Natural killer cell (primary cell): Measurements from ENCODE around the gene ROBO1. TPM values are rescaled to one million over a fixed set of nuclear protein-coding genes. Genes with fewer than 3 reads are reported as not detected.

ENCODE experiments used
- ATAC-seq, 3 donors: fragments of 150-1000 bp in 2 of 3; fragments of 200-7000 bp in 1 of 3; cut with Tn5 transposase; 1 replicate in 1 of 3; 2 replicates in 2 of 3; pipeline ENCODE4 v1.10.0; 2021; ENCODE audit warnings: mild to moderate bottlenecking in 2 of 3, moderate library complexity in 2 of 3
- DNase-seq, 2 donors: peaks; one replicate each; pipeline versions ENCODE4 v3.0.0 to v3.0.0-alpha.2; 2013 to 2021; ENCODE audit warnings: mixed read lengths in 1 of 2
- H3K27ac ChIP-seq: one replicate; pipeline ENCODE4 v1.5.1; 2013; ENCODE audit warnings: mild to moderate bottlenecking, low read length
- H3K27me3 ChIP-seq: one replicate; pipeline ENCODE4 v1.6.1; 2013; ENCODE audit warnings: low read length; ENCODE audit not compliant: control insufficient read depth, insufficient read depth
- H3K36me3 ChIP-seq: one replicate; pipeline ENCODE4 v1.6.1; 2013; ENCODE audit warnings: low read length; ENCODE audit not compliant: control insufficient read depth, insufficient read depth
- H3K4me1 ChIP-seq: one replicate; pipeline ENCODE4 v1.6.1; 2013; ENCODE audit warnings: low read length; ENCODE audit not compliant: control insufficient read depth, insufficient read depth
- H3K4me3 ChIP-seq: one replicate; pipeline ENCODE4 v1.5.1; 2013; ENCODE audit warnings: low read length
- H3K9me3 ChIP-seq: one replicate; pipeline ENCODE4 v1.6.1; 2013; ENCODE audit warnings: low read length; ENCODE audit not compliant: control insufficient read depth, insufficient read depth
- H3K27ac Mint-ChIP-seq, 2 donors: one replicate each; pipeline ENCODE4 v1.8.0; 2022; ENCODE audit warnings: mild to moderate bottlenecking in 2 of 2, mixed read lengths in 2 of 2, moderate library complexity in 1 of 2
- H3K27me3 Mint-ChIP-seq, 2 donors: one replicate each; pipeline ENCODE4 v1.8.0; 2022; ENCODE audit warnings: low read depth in 2 of 2, mixed read lengths in 2 of 2
- H3K36me3 Mint-ChIP-seq: one replicate; pipeline ENCODE4 v1.8.0; 2022; ENCODE audit warnings: mixed read lengths
- H3K4me1 Mint-ChIP-seq, 2 donors: one replicate each; pipeline ENCODE4 v1.8.0; 2022; ENCODE audit warnings: mixed read lengths in 2 of 2
- H3K4me3 Mint-ChIP-seq: one replicate; pipeline ENCODE4 v1.8.0; 2022; ENCODE audit warnings: mild to moderate bottlenecking, moderate library complexity, mixed read lengths
- H3K9me3 Mint-ChIP-seq, 2 donors: one replicate each; pipeline ENCODE4 v1.8.0; 2022; ENCODE audit warnings: mixed read lengths in 2 of 2
- CTCF ChIP-seq: fragments of 200-600 bp; IDR thresholded peaks from one replicate; pipeline ENCODE4 v1.8.0; 2022; ENCODE audit warnings: antibody characterized with exemption
- WGBS: methylation state at CpG from one replicate; pipeline ENCODE4 v1.1.7; 2013; ENCODE audit warnings: missing lambda C conversion rate; ENCODE audit not compliant: insufficient coverage; 5-methylcytosine and 5-hydroxymethylcytosine counted together
- intact Hi-C: fragments of 100-400 bp; cut with micrococcal nuclease; formaldehyde crosslinking; loops from one replicate; pipeline ENCODE4 v1.14.2; 2022
- total RNA-seq, 4 donors: library from RNA; stranded (reverse); fragments of 120-200 nt in 1 of 4; gene quantifications; one replicate each; pipeline versions ENCODE4 v1.2.3 to v1.2.4, GENCODE V29; 2013 to 2022

The ROBO1 gene
- total RNA-seq, 3 donors from 2014 or later (not counting 1 experiment from before 2014, with no cell fraction given): 0.07 TPM; not detected in 2

- no peak for TF ChIP-seq CTCF
- no peaks in the 10 kb centered on the region for H3K36me3 Mint-ChIP-seq
- no peaks in the 10 kb centered on the region for H3K9me3 ChIP-seq
- H3K4me3 ChIP-seq: no peak overlapping the region
- H3K4me1 Mint-ChIP-seq: no peaks in the 10 kb centered on the region
- H3K4me3 Mint-ChIP-seq: no peak overlapping the region
- peaks cover 4 to 7% of the 10 kb centered on the region in 2 donors for H3K9me3 Mint-ChIP-seq
- intact Hi-C loops: no loop called here
- no peaks in the 10 kb centered on the region for H3K4me1 ChIP-seq
- ATAC-seq (no peak), DNase-seq (no peak)
- no peaks in the 10 kb centered on the region for H3K27me3 ChIP-seq
- no peak overlapping the region for H3K27ac Mint-ChIP-seq
- H3K27me3 Mint-ChIP-seq: no peaks in the 10 kb centered on the region
- H3K36me3 ChIP-seq: no peaks in the 10 kb centered on the region
- 86% methylated on average over 4 of the region's 4 CpGs for WGBS
- no peak overlapping the region for H3K27ac ChIP-seq
These were observed 923.5 kb downstream of the ROBO1 start for GRCh38 chr3:78844307-78844706.

- intact Hi-C loops: no loop called here
These were observed 928.1 kb downstream of the ROBO1 start for GRCh38 chr3:78839693-78840092.

GRCh38 chr3:78838362-78838761, 929.4 kb downstream of the ROBO1 start:
- ATAC-seq (no peak), DNase-seq (no peak)
- Mint-ChIP-seq H3K4me1 (no peaks in the 10 kb centered on the region), H3K27ac (no peak overlapping the region), H3K4me3 (no peak overlapping the region), H3K9me3 (peaks cover 0 to 2% of the 10 kb centered on the region in 2 donors), H3K27me3 (no peaks in the 10 kb centered on the region), H3K36me3 (no peaks in the 10 kb centered on the region)
- no peak overlapping the region for H3K4me3 ChIP-seq
- TF ChIP-seq CTCF: no peak
- intact Hi-C loops: no loop called here
- no peaks in the 10 kb centered on the region for H3K36me3 ChIP-seq
- no peaks in the 10 kb centered on the region for H3K9me3 ChIP-seq
- H3K4me1 ChIP-seq: no peaks in the 10 kb centered on the region
- WGBS: 82% methylated on average over 3 of the region's 4 CpGs
- H3K27ac ChIP-seq: no peak overlapping the region
- no peaks in the 10 kb centered on the region for H3K27me3 ChIP-seq

More at GRCh38 chr3:78839693-78840092, 928.1 kb downstream of the ROBO1 start:
- 56% methylated on average over 3 of the region's 3 CpGs for WGBS
- Histone ChIP-seq H3K9me3 (no peaks in the 10 kb centered on the region), H3K36me3 (no peaks in the 10 kb centered on the region), H3K4me3 (no peak overlapping the region), H3K4me1 (no peaks in the 10 kb centered on the region), H3K27me3 (no peaks in the 10 kb centered on the region), H3K27ac (no peak overlapping the region)
- Mint-ChIP-seq H3K4me1 (no peaks in the 10 kb centered on the region), H3K27ac (no peak overlapping the region), H3K4me3 (no peak overlapping the region), H3K9me3 (peaks cover 0 to 2% of the 10 kb centered on the region in 2 donors), H3K36me3 (no peaks in the 10 kb centered on the region), H3K27me3 (no peaks in the 10 kb centered on the region)
- TF ChIP-seq CTCF: no peak
- DNase-seq: no peak
- no peak for ATAC-seq

- peaks cover 4% of the 10 kb centered on the region for H3K9me3 ChIP-seq
- no peaks in the 10 kb centered on the region for H3K27me3 ChIP-seq
- intact Hi-C loops: no loop called here
- no peak for TF ChIP-seq CTCF
- Mint-ChIP-seq H3K9me3 (peaks cover 0 to 2% of the 10 kb centered on the region in 2 donors), H3K36me3 (no peaks in the 10 kb centered on the region), H3K4me3 (no peak overlapping the region), H3K27me3 (no peaks in the 10 kb centered on the region), H3K4me1 (no peaks in the 10 kb centered on the region), H3K27ac (no peak overlapping the region)
- H3K36me3 ChIP-seq: no peaks in the 10 kb centered on the region
- WGBS: no CpG with 5 or more reads among the region's 3 CpGs
- DNase-seq (no peak), ATAC-seq (no peak)
- H3K27ac ChIP-seq: no peak overlapping the region
- H3K4me1 ChIP-seq: no peaks in the 10 kb centered on the region
- no peak overlapping the region for H3K4me3 ChIP-seq
These were observed 932.9 kb downstream of the ROBO1 start for GRCh38 chr3:78834910-78835309.
